HEK293T (cell line): ENCODE measurements around the gene RHEB.

Experiments
- ARNT ChIP-seq: fragments of 450-650 bp; IDR thresholded peaks from 2 replicates; pipeline ENCODE4 v1.6.1; 2017; ENCODE audit warnings: mild to moderate bottlenecking
- BHLHE40 ChIP-seq: fragments of 450-650 bp; IDR thresholded peaks from 2 replicates; pipeline ENCODE4 v1.6.1; 2016; ENCODE audit warnings: mild to moderate bottlenecking, moderate library complexity, borderline replicate concordance
- FOXK2 ChIP-seq: fragments of 450-650 bp; IDR thresholded peaks from 2 replicates; pipeline ENCODE4 v1.6.1; 2016; ENCODE audit warnings: mild to moderate bottlenecking
- HDGF ChIP-seq: fragments of 450-650 bp; IDR thresholded peaks from 2 replicates; pipeline ENCODE4 v1.6.1; 2017; ENCODE audit warnings: antibody characterized with exemption, borderline replicate concordance
- LEF1 ChIP-seq: fragments of 450-650 bp; IDR thresholded peaks from 2 replicates; pipeline ENCODE4 v1.6.1; 2017; ENCODE audit warnings: mild to moderate bottlenecking, borderline replicate concordance
- NFRKB ChIP-seq: fragments of 450-650 bp; IDR thresholded peaks from 2 replicates; pipeline ENCODE4 v1.6.1; 2016; ENCODE audit warnings: mild to moderate bottlenecking, moderate library complexity

GRCh38 chr7:151451156-151451555, 68.5 kb downstream of the RHEB start:
- TF ChIP-seq FOXK2 (no peak), HDGF (no peak), LEF1 (no peak), NFRKB (no peak), BHLHE40 (no peak), ARNT (no peak)
